K562 (cell line): ENCODE data around the gene JUND. TPM values are rescaled to one million over a fixed set of nuclear protein-coding genes. Genes with fewer than 3 reads are reported as not detected.

Experiments used
- ATAC-seq: fragments of 200-7000 bp; cut with Tn5 transposase; 3 replicates; pipeline ENCODE4 v1.9.1; 2020; ENCODE audit warnings: moderate library complexity
- BruUV-seq: library from RNA; stranded (reverse); fragments of 400-500 nt; replicated peaks from 2 replicates; lab custom pipeline; 2021; lab: Mats Ljungman, UMichigan
- CTCF ChIA-PET: fragments of 300-600 bp; formaldehyde crosslinking; extraction: SDS; loops from one replicate; lab custom pipeline; 2021; ENCODE audit warnings: low intra/inter-chr PET ratio; lab: Yijun Ruan, JAX
- POLR2A ChIA-PET: fragments of 300-600, 350-650 bp; sonication (Branson Sonifier 250); formaldehyde crosslinking; extraction: SDS; loops from one replicate; lab custom pipeline; 2021; ENCODE audit warnings: antibody characterized with exemption, inconsistent platforms; lab: Yijun Ruan, JAX
- DNase-seq, 4 experiments: peaks; one replicate each; pipeline versions ENCODE4 v3.0.0 to v3.0.0-alpha.2; 2011 to 2018; ENCODE audit warnings: low spot score in 3 of 4, mixed read lengths in 3 of 4; ENCODE audit errors: extremely low read depth in 1 of 4
- FAIRE-seq: peaks from 2 replicates; lab custom pipeline; 2011; peaks lifted over from hg19 to GRCh38; lab: Jason Lieb, UNC
- H2AFZ ChIP-seq: 2 replicates; pipeline ENCODE4 v1.6.0; 2011; ENCODE audit warnings: low read depth, low read length, control low read depth, inconsistent platforms
- H3K27ac ChIP-seq: fragments of 200-600 bp; 3 replicates; pipeline ENCODE4 v1.8.0; 2011; ENCODE audit warnings: low read depth, mild to moderate bottlenecking, control low read depth, inconsistent platforms, low read length, moderate library complexity, mixed read lengths; ENCODE audit errors: extremely low read depth
- H3K27me3 ChIP-seq, 2 experiments: fragments of 300-600 bp in 1 of 2; 2 replicates in 1 of 2; 3 replicates in 1 of 2; pipeline versions ENCODE4 v1.6.0 to v1.8.0; 2011; ENCODE audit warnings: inconsistent platforms in 2 of 2, low read length in 2 of 2, mild to moderate bottlenecking in 1 of 2, mixed read lengths in 1 of 2, moderate library complexity in 1 of 2; ENCODE audit not compliant: control insufficient read depth in 2 of 2, insufficient read depth in 2 of 2
- H3K36me3 ChIP-seq: fragments of 300-600 bp; 3 replicates; pipeline ENCODE4 v1.8.0; 2011; ENCODE audit warnings: mild to moderate bottlenecking, low read length, inconsistent platforms; ENCODE audit not compliant: control insufficient read depth, insufficient read depth
- H3K4me1 ChIP-seq, 2 experiments: fragments of 200-600 bp in 1 of 2; replicated peaks in 1 of 2; 2 replicates in 1 of 2; 3 replicates in 1 of 2; pipeline versions ENCODE4 v1.5.1 to v1.8.0; 2011; ENCODE audit warnings: inconsistent platforms in 2 of 2, low read length in 2 of 2, mild to moderate bottlenecking in 1 of 2, mixed read lengths in 1 of 2, moderate library complexity in 1 of 2; ENCODE audit not compliant: control insufficient read depth in 2 of 2, insufficient read depth in 2 of 2
- H3K4me2 ChIP-seq: 2 replicates; pipeline ENCODE4 v1.6.1; 2011; ENCODE audit warnings: low read length, control low read depth, inconsistent platforms, mixed read lengths; ENCODE audit not compliant: insufficient read depth
- H3K4me3 ChIP-seq: fragments of 200-600 bp; sonication (generic), shearing (Covaris generic); 2 replicates; pipeline ENCODE4 v1.5.1; 2016; ENCODE audit warnings: control low read depth, inconsistent platforms
- H3K79me2 ChIP-seq: fragments of 200-600 bp; 3 replicates; pipeline ENCODE4 v1.8.0; 2011; ENCODE audit warnings: low read length, inconsistent platforms; ENCODE audit not compliant: control insufficient read depth, insufficient read depth
- H3K9ac ChIP-seq, 2 experiments: 2 replicates each; pipeline versions ENCODE4 v1.6.0 to v1.6.1; 2011; ENCODE audit warnings: low read depth in 2 of 2, low read length in 2 of 2, control low read depth in 1 of 2, inconsistent platforms in 1 of 2, mild to moderate bottlenecking in 1 of 2, mixed read lengths in 1 of 2; ENCODE audit not compliant: insufficient read depth in 1 of 2
- H3K9me1 ChIP-seq: one replicate; pipeline ENCODE4 v1.6.0; 2011; ENCODE audit warnings: inconsistent platforms, mild to moderate bottlenecking, low read length, moderate library complexity; ENCODE audit not compliant: control insufficient read depth, insufficient read depth
- H3K9me3 ChIP-seq: replicated peaks from 2 replicates; pipeline ENCODE4 v1.5.1; 2011; ENCODE audit warnings: low read depth, low read length, inconsistent platforms; ENCODE audit not compliant: control insufficient read depth, insufficient read depth
- H4K20me1 ChIP-seq: replicated peaks from 2 replicates; pipeline ENCODE4 v1.6.1; 2011; ENCODE audit warnings: low read length, inconsistent platforms, mixed read lengths; ENCODE audit not compliant: control insufficient read depth, insufficient read depth
- CBFA2T3 ChIP-seq: fragments of 450-650 bp; IDR thresholded peaks from 2 replicates; pipeline ENCODE4 v1.6.1; 2017
- FOXA3 ChIP-seq, 2 experiments: fragments of 450-650 bp in 1 of 2; sonication (generic) in 1 of 2; formaldehyde crosslinking; IDR thresholded peaks in 1 of 2; conservative IDR thresholded peaks in 1 of 2; 2 replicates each; pipeline versions ENCODE4 v1.4.0 to v1.8.0; 2020 to 2022; ENCODE audit warnings: mild to moderate bottlenecking in 2 of 2, missing genetic modification reagents in 1 of 2
- JUNB ChIP-seq: fragments of 450-650 bp; formaldehyde crosslinking; conservative IDR thresholded peaks from 2 replicates; pipeline ENCODE4 v1.4.0; 2020; ENCODE audit warnings: mild to moderate bottlenecking
- NONO ChIP-seq, 2 experiments: fragments of 200-400 bp in 1 of 2; fragments of 450-650 bp in 1 of 2; formaldehyde crosslinking in 1 of 2; IDR thresholded peaks; 2 replicates each; pipeline ENCODE4 v1.6.1; 2017; ENCODE audit warnings: low read depth in 2 of 2, mild to moderate bottlenecking in 2 of 2, moderate library complexity in 2 of 2, low read length in 1 of 2
- PPARD ChIP-seq: fragments of 250-450 bp; sonication (Bioruptor Pico); IDR thresholded peaks from 2 replicates; pipeline ENCODE4 v1.8.0; 2022; ENCODE audit warnings: inconsistent platforms, mild to moderate bottlenecking, moderate library complexity
- RAD21 ChIP-seq, 2 experiments: fragments of 250-450 bp in 1 of 2; fragments of 450-650 bp in 1 of 2; sonication (Bioruptor Pico) in 1 of 2; formaldehyde crosslinking in 1 of 2; IDR thresholded peaks in 1 of 2; conservative IDR thresholded peaks in 1 of 2; 2 replicates each; pipeline versions ENCODE4 v1.4.0 to v1.8.0; 2020 to 2022; ENCODE audit warnings: mild to moderate bottlenecking in 2 of 2, moderate library complexity in 1 of 2
- TOE1 ChIP-seq, 2 experiments: fragments of 450-650 bp in 1 of 2; sonication (generic) in 1 of 2; formaldehyde crosslinking in 1 of 2; IDR thresholded peaks; 2 replicates each; pipeline versions ENCODE4 v1.7.1 to v1.8.0; 2016 to 2022; ENCODE audit warnings: borderline replicate concordance in 2 of 2, mild to moderate bottlenecking in 2 of 2, antibody characterized with exemption in 1 of 2, inconsistent platforms in 1 of 2, low read depth in 1 of 2, missing genetic modification reagents in 1 of 2, moderate library complexity in 1 of 2
- WGBS: fragments of 100-300 bp; shearing (Covaris generic); methylation state at CpG from one replicate; pipeline ENCODE4 v1.1.6; 2016; ENCODE audit warnings: low coverage, mixed read lengths; ENCODE audit not compliant: insufficient coverage; ENCODE audit errors: missing lambda C conversion rate; 5-methylcytosine and 5-hydroxymethylcytosine counted together
- in situ Hi-C: fragments of 300-500 bp; cut with MboI; formaldehyde crosslinking; loops from 4 replicates; pipeline ENCODE4 v1.15.0; 2018; ENCODE audit warnings: inconsistent platforms, mixed read lengths
- intact Hi-C: fragments of 100-400 bp; cut with micrococcal nuclease; formaldehyde crosslinking; loops from 2 replicates; pipeline ENCODE4 v1.14.2; 2022
- polyA plus RNA-seq, 8 experiments: library from polyadenylated mRNA; depleted of rRNA in 4 of 8; stranded (reverse) in 5 of 8; unstranded in 3 of 8; fragments of >200 nt; fragmentation: Nextera tagmentation in 2 of 8; fragmentation: Illumina TruSeq in 1 of 8; extraction: Ambion mirVana in 2 of 8; extraction: Trizol in 1 of 8; gene quantifications; 2 replicates each; pipeline versions ENCODE4 v1.2.1 to v1.2.3, GENCODE V29; 2011 to 2014; ENCODE audit warnings: inconsistent platforms in 1 of 8, missing spikeins in 1 of 8
- total RNA-seq, 7 experiments: library from RNA; depleted of rRNA in 6 of 7; stranded (reverse); fragments of >200 nt in 6 of 7; fragmentation: Illumina TruSeq in 2 of 7; extraction: Trizol in 2 of 7; gene quantifications; 2 replicates each; pipeline versions ENCODE4 v1.2.1 to v1.2.3, GENCODE V29; 2011 to 2021; ENCODE audit warnings: low replicate concordance in 1 of 7
- TF ChIP-seq, protein P1 (sequence below), 2 experiments: fragments of 450-650 bp; formaldehyde crosslinking in 1 of 2; IDR thresholded peaks; 2 replicates each; pipeline versions ENCODE4 v1.4.0 to v1.6.1; 2014 to 2020; ENCODE audit warnings: mild to moderate bottlenecking in 2 of 2, borderline replicate concordance in 1 of 2, low read depth in 1 of 2

The JUND gene
- total and polyA plus RNA-seq, 9 of the 15 experiments (the other 6 are each of a cell fraction or from before 2014, with no cell fraction given) = 6.4 to 286 (median 42.3) TPM

DNA sequence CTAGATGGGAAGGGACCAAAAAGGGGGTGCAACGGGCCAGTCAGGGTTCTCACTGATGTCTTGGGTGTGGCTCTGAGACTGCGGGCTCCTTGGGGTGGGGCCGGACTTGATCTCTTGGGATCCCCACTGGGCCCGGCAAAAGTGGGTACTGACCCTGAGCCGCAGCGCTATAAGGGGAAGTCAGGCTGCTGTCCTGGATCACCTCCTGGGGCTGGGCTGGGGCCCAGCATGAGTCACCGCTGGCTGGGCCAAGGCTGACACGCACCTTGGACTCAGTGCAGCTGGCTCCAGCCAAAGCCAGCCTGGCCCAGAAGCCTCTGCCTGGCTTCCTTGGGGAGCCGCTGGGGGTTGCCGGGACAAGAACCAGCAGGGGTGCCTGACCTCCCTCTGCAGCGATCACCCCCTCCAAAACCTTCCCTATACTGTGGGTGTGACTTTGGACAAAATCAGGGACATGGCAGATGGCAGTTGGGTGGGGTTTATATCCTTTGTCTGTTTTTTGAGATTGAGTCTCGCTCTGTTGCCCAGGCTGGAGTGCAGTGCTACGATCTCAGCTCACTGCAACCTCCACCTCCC lies 6.6 kb downstream of the JUND start:
- FAIRE-seq (peak; percentile 87), ATAC-seq (peak; percentile 83), DNase-seq (peak; percentile 53 to 87 (median 65))
- POLR2A ChIA-PET = interaction anchor here (0.5 to 8.5 kb wide), 32 partner anchors 10 to 1294 kb away, joined by 3 to 117 read pairs (median 5); partner anchors contain the start of genes GDF15, LSM4, MPV17L2 and RAB3A
- peaks cover 20 to 56% of the 10 kb centered on the region in 2 experiments for H3K4me1 ChIP-seq
- no peak overlapping the region for H3K4me3 ChIP-seq
- peaks cover 18% of the 10 kb centered on the region for H4K20me1 ChIP-seq
- peaks cover 24% of the 10 kb centered on the region for H3K79me2 ChIP-seq
- no TSS peak for BruUV-seq
- H3K4me2 ChIP-seq = peak overlapping the region; percentile 51; the same call in 1 of the 2 replicates
- CTCF ChIA-PET = no interaction called here
- no peaks in the 10 kb centered on the region for H3K9me3 ChIP-seq
- H3K27ac ChIP-seq = peak overlapping the region; percentile 24; the same call in 2 of the 3 replicates
- in situ Hi-C loops = loop anchor here (5.0 kb wide), 2 partner anchors 47 to 132 kb away; partner anchors contain the start of gene LSM4
- H3K9me1 ChIP-seq = peaks cover 15% of the 10 kb centered on the region
- H2AFZ ChIP-seq = no peak overlapping the region
- H3K9ac ChIP-seq = peak overlapping the region in 1 of 2 experiments; percentile 54; a peak in 2 of 4 replicates
- WGBS = 7% methylated on average over 13 of the region's 13 CpGs
- peaks cover 18% of the 10 kb centered on the region for H3K36me3 ChIP-seq
- no peaks in the 10 kb centered on the region for H3K27me3 ChIP-seq
- intact Hi-C loops = no loop called here
- TF ChIP-seq, protein P1, sequence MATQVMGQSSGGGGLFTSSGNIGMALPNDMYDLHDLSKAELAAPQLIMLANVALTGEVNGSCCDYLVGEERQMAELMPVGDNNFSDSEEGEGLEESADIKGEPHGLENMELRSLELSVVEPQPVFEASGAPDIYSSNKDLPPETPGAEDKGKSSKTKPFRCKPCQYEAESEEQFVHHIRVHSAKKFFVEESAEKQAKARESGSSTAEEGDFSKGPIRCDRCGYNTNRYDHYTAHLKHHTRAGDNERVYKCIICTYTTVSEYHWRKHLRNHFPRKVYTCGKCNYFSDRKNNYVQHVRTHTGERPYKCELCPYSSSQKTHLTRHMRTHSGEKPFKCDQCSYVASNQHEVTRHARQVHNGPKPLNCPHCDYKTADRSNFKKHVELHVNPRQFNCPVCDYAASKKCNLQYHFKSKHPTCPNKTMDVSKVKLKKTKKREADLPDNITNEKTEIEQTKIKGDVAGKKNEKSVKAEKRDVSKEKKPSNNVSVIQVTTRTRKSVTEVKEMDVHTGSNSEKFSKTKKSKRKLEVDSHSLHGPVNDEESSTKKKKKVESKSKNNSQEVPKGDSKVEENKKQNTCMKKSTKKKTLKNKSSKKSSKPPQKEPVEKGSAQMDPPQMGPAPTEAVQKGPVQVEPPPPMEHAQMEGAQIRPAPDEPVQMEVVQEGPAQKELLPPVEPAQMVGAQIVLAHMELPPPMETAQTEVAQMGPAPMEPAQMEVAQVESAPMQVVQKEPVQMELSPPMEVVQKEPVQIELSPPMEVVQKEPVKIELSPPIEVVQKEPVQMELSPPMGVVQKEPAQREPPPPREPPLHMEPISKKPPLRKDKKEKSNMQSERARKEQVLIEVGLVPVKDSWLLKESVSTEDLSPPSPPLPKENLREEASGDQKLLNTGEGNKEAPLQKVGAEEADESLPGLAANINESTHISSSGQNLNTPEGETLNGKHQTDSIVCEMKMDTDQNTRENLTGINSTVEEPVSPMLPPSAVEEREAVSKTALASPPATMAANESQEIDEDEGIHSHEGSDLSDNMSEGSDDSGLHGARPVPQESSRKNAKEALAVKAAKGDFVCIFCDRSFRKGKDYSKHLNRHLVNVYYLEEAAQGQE (IDR thresholded peaks at IDR 0.05; ENCODE audit: borderline replicate concordance) = peak; percentile 99
- TF ChIP-seq, protein P1 (CRISPR knock-in tag; IDR thresholded peaks at IDR 0.05; ENCODE audit: low read depth) = no peak
- TF ChIP-seq RAD21 (CRISPR knock-in tag; conservative IDR thresholded peaks at IDR 0.05 in 1 of 2, IDR thresholded peaks at IDR 0.05 in 1 of 2) (0 out of 4 replicates have a peak, but pooled peaks of 1 of the 2 experiments have one; percentile 2), CBFA2T3 (peak; percentile 47; the same call in 1 of the 2 replicates), TOE1 (IDR thresholded peaks at IDR 0.05; ENCODE audit: borderline replicate concordance) (0 out of 2 replicates have a peak, but pooled peaks have one; percentile 22), TOE1 (CRISPR knock-in tag; IDR thresholded peaks at IDR 0.05; ENCODE audit: borderline replicate concordance, low read depth) (no peak), FOXA3 (CRISPR knock-in tag; conservative IDR thresholded peaks at IDR 0.05 in 1 of 2, IDR thresholded peaks at IDR 0.05 in 1 of 2) (no peak), PPARD (CRISPR knock-in tag) (no peak), JUNB (0 out of 2 replicates have a peak, but pooled peaks have one; percentile 41), NONO (IDR thresholded peaks at IDR 0.05; ENCODE audit: low read depth in 2 of 2, low read length in 1 of 2) (peak in 1 of 2 experiments; percentile 71; a peak in 1 of 4 replicates)
